ENCODE results near the gene BEX5. TPM values are rescaled to one million over a fixed set of nuclear protein-coding genes. Genes with fewer than 3 reads are reported as not detected.

BEX5 gene
- total and polyA plus RNA-seq, 8 donors = 5.7 to 21.9 (median 8.5) TPM; not detected in 3

Other genes starting within 250 kb of the BEX5 start
- gene ZMAT1, start 223.9 kb downstream of the BEX5 start, total RNA-seq = 10 to 100 TPM in 1 of 5 donors, 1 to 10 TPM in 4; 1.7 to 16.8 (median 7.3) TPM
- gene ZMAT1, start 223.9 kb downstream of the BEX5 start, polyA plus RNA-seq = 1 to 10 TPM in 2 of 3 donors, under 1 TPM in 1; 0.81 to 7.5 (median 2.1) TPM
- 1 to 10 TPM in 3 of 5 donors, not detected in 2; 1.3 to 7.6 (median 2.6) TPM for gene TCEAL2, start 30.3 kb downstream of the BEX5 start, total RNA-seq
- 10 to 100 TPM in 1 of 3 donors, 1 to 10 TPM in 2; 4.7 to 21.0 (median 8.1) TPM for gene TCEAL2, start 30.3 kb downstream of the BEX5 start, polyA plus RNA-seq
- gene TCEAL6, start 13.5 kb downstream of the BEX5 start, total RNA-seq = not detected
- gene TCEAL6, start 13.5 kb downstream of the BEX5 start, polyA plus RNA-seq = under 1 TPM in 1 of 3 donors, not detected in 2; 0.20 TPM
- gene TCP11X1, start 59.3 kb upstream of the BEX5 start, total RNA-seq = not detected
- not detected for gene TCP11X1, start 59.3 kb upstream of the BEX5 start, polyA plus RNA-seq
- gene NXF2, start 91.2 kb upstream of the BEX5 start, total RNA-seq = not detected
- not detected for gene NXF2, start 91.2 kb upstream of the BEX5 start, polyA plus RNA-seq